ENCODE measurements around the gene LAT.
"Not testable (repeated sequence)": the region's sequence is repeated elsewhere in the genome, so short reads cannot be mapped to it uniquely, and the experiment has no call there.

GRCh38 chr16:29004496-29005139 lies 19.8 kb downstream of the LAT start:
- not testable (repeated sequence) for TF ChIP-seq CTCF (IDR thresholded peaks at IDR 0.05); POLR2AphosphoS5 (IDR thresholded peaks at IDR 0.05); EP300 (IDR thresholded peaks at IDR 0.05; ENCODE audit: low read depth); POLR2A (IDR thresholded peaks at IDR 0.05)
